Rectal smooth muscle tissue (tissue), 1 donor: ENCODE results near the gene FHOD3.

Experiments
- H3K27ac ChIP-seq: one replicate; pipeline ENCODE4 v1.7.0; 2013; ENCODE audit warnings: low read depth, low read length, inconsistent platforms
- H3K27me3 ChIP-seq: one replicate; pipeline ENCODE4 v1.7.0; 2013; ENCODE audit warnings: low read length; ENCODE audit not compliant: control insufficient read depth, insufficient read depth
- H3K36me3 ChIP-seq: one replicate; pipeline ENCODE4 v1.7.0; 2013; ENCODE audit warnings: low read length; ENCODE audit not compliant: control insufficient read depth, insufficient read depth
- H3K4me1 ChIP-seq: one replicate; pipeline ENCODE4 v1.7.0; 2013; ENCODE audit warnings: low read length; ENCODE audit not compliant: control insufficient read depth, insufficient read depth
- H3K4me3 ChIP-seq: one replicate; pipeline ENCODE4 v1.7.0; 2013; ENCODE audit warnings: low read length
- H3K9ac ChIP-seq: one replicate; pipeline ENCODE4 v1.7.0; 2013; ENCODE audit warnings: low read length

Gene FHOD3

DNA sequence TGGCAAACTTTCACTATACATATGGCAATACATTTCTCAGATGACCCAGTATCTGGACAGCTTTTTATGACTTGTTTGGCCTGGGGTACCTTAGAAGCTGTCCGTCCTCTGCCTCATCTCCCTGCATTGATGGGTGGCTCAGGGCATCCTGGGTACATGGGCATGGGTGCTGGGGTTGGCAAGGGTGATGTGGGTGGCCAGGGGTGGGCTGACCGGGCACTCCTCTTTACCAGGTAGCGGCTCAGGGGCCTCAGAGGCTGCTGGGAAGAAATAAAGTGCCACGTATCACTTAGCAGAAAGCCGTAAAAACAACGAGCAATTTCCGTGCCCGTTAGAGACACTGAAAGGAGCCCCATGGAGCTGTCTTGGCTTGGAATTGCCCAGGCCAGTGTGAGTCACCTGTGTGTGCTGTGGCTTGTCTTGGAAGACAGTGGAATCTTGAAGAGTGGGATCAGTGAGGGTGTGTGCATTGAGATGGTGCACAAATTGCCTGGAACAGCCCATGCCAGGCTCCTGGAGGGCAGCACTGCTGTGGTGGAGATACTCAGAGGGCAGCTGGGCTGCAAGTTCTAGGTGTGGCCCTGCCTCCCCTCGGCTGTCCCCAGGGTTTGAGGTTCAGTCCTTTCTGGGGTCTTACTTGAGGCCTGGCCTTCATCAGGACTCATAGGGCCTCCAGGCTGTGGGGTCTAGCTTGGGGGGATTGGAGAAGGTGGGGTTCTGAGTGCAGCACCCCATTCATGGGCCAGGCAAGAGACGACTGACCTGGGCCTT, 88.8 kb downstream of the FHOD3 start:
- Histone ChIP-seq H3K4me3 (no peak overlapping the region), H3K27me3 (no peaks in the 10 kb centered on the region), H3K27ac (no peak overlapping the region), H3K36me3 (no peaks in the 10 kb centered on the region), H3K9ac (no peak overlapping the region), H3K4me1 (no peaks in the 10 kb centered on the region)

DNA sequence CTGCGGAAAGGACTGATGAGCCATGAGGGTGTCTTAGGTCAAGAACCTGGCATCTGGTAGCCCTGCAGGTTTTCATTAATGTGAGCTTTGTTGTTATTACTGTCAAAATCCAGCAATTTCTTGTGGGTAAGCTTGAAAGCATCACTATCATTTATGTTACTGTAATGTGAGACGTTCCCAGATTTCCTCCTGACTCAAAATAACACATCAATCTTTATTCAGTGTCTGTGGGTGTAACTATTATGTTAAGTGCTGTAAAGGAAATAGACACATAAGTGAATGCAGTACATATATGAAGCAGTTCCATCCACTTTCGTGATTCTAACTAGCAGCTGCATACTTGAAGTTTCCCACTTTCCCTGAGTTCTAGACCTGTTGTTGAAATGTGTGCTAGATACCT, 89.8 kb downstream of the FHOD3 start:
- Histone ChIP-seq H3K27me3 (no peaks in the 10 kb centered on the region), H3K9ac (no peak overlapping the region), H3K4me1 (no peaks in the 10 kb centered on the region), H3K4me3 (no peak overlapping the region), H3K27ac (no peak overlapping the region), H3K36me3 (no peaks in the 10 kb centered on the region)

DNA sequence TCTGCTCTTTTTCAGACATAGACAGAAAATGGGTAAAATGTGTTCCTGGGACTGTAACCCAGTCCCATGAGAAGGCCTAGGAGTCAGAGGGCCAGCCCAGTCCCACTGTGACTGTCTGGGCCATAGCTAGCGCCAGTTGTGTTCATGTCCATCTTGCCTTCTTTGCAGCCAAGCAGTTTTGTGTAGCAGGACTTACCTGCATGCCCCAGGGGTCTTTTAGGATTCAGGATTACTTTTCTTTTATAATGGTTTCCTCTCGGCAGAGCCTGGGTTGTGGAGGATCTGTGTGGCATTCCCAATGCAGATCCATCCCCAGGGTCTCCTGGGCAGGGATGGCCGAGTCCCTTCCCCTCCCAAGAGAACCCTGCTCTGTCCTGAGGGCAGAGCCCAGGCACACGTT, 90.8 kb downstream of the FHOD3 start:
- H3K9ac ChIP-seq, result no peak overlapping the region
- no peaks in the 10 kb centered on the region for H3K27me3 ChIP-seq
- no peaks in the 10 kb centered on the region for H3K36me3 ChIP-seq
- no peak overlapping the region for H3K27ac ChIP-seq
- H3K4me1 ChIP-seq, result no peaks in the 10 kb centered on the region
- H3K4me3 ChIP-seq, result no peak overlapping the region

DNA sequence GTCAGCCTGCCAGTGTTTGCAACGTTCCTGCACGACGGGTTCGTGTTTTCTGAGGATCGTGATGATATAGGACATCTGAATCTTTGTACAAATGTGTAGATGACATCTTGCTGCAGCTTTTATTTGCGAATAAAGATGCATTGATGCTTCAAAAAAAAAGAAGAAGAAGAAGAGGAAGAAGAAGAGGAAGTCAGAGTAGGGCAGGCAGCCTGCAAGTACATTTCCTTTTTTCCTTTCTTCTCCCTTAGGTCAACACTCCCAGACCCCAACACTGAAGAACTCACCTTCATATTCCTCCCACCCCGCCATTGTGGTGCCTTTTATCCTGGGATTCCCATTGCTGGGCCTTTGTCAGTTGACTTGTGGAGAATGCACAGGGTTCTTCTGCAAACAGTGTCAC, 91.5 kb downstream of the FHOD3 start:
- Histone ChIP-seq H3K36me3 (no peaks in the 10 kb centered on the region), H3K27ac (no peak overlapping the region), H3K27me3 (no peaks in the 10 kb centered on the region), H3K4me1 (no peaks in the 10 kb centered on the region), H3K9ac (no peak overlapping the region), H3K4me3 (no peak overlapping the region)

DNA sequence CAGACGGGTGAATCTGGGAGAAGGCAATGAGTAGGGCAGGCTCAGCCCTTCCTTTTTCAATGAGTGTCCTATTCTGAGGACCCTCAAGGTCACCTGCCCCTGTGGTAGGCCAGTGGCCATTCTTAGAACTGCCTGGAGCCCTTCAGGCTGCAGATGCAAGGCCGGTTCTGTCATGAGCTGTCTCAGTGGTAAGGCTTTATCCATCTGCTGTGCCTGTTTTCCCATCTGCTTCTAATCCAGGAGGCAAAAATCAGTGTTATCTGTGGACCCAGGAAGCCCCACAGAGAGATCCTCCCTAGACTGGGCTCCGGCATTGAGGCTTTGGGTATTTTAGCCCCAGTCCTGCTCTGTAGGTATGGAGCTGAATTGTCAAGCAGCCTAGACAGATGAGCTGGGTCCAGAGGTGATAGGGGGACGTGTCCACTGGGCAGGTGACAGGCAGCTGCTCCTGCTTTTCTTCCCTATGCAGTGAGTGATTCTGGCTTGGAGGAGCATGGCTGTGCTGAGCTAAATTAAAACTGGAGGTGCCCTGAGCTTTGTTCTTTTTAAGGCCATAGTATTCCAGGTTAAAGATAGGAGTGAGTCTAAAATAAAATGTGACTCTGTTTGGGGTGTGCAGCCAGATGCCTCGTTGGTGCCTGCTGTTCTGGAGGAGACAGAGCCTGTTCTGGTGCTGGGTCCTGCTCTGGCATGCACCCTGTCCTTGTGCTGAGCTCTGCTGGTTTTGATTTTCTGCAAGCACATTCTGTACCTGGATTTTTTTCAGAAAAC, 92.5 kb downstream of the FHOD3 start:
- Histone ChIP-seq H3K27me3 (no peaks in the 10 kb centered on the region), H3K9ac (no peak overlapping the region), H3K36me3 (no peaks in the 10 kb centered on the region), H3K4me3 (no peak overlapping the region), H3K27ac (no peak overlapping the region), H3K4me1 (no peaks in the 10 kb centered on the region)

DNA sequence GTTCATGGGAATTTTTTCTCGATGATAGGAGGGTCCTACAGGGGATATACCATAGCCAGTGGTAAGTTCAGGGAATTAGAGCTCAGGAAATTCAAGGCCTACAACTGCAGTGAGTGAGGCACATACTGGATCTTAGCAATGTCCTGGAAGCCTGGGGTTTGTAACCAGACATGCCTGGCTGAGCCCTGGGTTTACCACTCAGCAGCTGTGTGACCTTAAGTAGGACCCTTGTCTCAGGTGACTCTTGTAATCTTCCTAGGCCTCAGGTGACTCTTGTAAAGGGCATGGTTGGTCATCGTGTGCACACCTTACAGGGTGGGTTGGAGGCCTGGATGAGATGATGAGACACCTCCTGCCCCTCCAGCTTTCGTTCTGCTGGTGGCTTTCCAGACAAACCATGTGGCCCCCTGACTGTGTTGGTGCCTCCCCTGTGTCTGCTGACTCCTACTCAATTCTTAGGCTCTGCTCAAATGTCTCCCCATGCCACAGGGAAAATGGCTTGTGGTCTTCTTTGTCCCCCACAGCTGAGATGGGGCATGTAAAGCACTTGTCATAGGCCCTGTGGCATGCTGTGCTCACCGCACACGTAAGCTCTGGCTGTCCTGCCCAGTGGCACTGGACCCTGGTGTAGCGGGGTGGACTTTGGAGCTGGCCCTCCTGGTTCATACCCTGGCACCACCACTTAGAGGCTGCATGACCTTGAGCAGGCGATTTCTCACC, 94.1 kb downstream of the FHOD3 start:
- H3K4me3 ChIP-seq, result no peak overlapping the region
- H3K27ac ChIP-seq, result no peak overlapping the region
- no peaks in the 10 kb centered on the region for H3K27me3 ChIP-seq
- H3K4me1 ChIP-seq, result no peaks in the 10 kb centered on the region
- H3K36me3 ChIP-seq, result no peaks in the 10 kb centered on the region
- H3K9ac ChIP-seq, result no peak overlapping the region

DNA sequence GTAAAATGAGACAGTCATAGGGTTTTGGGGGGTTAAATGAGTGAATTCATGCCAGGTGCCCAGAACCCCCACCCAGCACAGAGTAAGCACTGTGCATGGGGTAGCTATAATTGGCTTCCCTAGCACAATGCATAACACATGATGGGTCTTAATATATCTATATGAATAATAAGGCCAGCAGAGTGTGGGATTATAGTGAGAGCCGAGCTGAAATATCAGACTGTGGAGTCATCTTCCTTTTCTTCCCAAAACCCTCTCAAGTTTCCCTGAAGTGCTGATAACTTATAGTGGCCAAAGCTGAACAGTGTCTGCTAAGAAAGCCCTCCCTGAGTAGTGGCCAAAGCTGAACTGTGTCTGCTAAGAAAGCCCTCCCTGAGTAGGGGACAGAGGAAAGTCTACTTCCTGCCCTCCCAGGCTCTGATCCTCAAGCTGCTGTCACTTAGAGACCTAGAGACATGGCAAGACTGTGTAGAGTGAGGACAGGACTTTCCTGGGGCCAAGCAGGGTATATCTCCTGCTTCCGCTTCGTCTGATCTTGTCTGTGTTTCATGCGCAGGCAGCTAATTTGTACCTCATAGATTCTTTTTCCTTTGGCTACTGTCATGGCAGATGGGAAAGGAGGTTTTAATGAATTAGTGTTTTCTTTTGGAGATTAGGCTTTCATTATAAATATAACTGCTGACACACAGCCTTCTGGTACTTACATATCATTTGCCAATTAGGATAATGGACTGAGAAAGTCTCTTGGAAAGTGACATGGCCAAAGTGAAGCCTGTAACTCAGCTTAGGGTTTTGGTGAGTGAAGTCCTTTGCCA, 94.9 kb downstream of the FHOD3 start:
- H3K9ac ChIP-seq, result no peak overlapping the region
- H3K27me3 ChIP-seq, result no peaks in the 10 kb centered on the region
- no peak overlapping the region for H3K27ac ChIP-seq
- no peak overlapping the region for H3K4me3 ChIP-seq
- no peaks in the 10 kb centered on the region for H3K4me1 ChIP-seq
- no peaks in the 10 kb centered on the region for H3K36me3 ChIP-seq

DNA sequence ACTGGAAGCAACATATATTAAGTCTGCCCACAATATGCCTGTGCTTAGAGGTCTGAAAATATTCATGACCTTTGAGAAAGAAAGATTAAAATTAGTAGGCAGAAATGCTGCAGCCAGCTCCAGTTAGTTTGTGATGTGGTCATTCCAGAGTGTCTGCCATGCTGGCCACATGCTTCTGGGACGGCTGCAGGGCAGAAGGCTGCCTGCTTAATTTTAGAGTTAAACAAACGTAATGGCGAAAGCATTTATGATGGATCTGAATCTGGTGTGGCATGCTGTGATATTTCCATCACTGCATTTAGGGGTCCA, 95.4 kb downstream of the FHOD3 start:
- Histone ChIP-seq H3K9ac (no peak overlapping the region), H3K27ac (no peak overlapping the region), H3K4me1 (no peaks in the 10 kb centered on the region), H3K27me3 (no peaks in the 10 kb centered on the region), H3K36me3 (no peaks in the 10 kb centered on the region), H3K4me3 (no peak overlapping the region)

DNA sequence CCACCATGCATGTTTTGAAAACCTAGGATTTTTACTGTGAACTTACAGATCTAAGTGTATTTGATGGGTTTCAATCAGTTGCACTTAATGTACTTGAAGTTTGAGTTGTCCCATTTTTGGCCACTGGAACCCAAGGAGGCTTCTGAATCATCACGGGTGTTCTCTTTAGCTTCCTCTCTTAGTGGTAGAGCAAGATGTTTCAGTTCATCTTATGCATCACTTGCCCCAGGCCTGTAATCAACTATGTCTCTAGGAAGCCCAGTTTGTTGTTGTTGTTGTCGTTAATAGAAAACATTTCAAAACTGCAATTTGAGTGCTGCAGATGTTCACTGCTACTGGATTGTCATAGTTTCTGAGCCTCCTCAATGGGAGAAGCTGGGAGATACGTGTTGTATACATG, 97.0 kb downstream of the FHOD3 start:
- H3K9ac ChIP-seq, result no peak overlapping the region
- no peak overlapping the region for H3K27ac ChIP-seq
- no peaks in the 10 kb centered on the region for H3K4me1 ChIP-seq
- no peak overlapping the region for H3K4me3 ChIP-seq
- no peaks in the 10 kb centered on the region for H3K36me3 ChIP-seq
- H3K27me3 ChIP-seq, result no peaks in the 10 kb centered on the region

DNA sequence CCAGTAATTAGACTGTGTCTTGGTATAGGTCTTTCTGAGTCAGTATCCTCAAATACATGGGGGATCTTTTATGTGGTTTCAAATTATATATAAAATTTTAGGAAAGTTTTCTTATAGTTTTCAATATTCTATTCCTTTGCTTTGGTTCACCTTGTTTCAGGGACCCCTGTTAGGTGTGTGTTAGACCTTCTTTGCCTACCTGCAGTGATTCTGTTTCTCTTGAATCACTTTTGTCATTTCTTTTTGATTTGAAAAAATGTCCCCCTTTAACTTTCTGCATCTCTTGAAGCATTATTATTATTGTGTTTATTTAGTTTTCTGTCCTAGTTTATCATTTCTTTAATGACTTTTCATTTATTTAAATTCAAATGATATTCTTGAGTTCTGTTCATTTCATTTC, 98.7 kb downstream of the FHOD3 start:
- H3K4me1 ChIP-seq, result no peaks in the 10 kb centered on the region
- no peaks in the 10 kb centered on the region for H3K36me3 ChIP-seq
- H3K27me3 ChIP-seq, result no peaks in the 10 kb centered on the region
- no peak overlapping the region for H3K4me3 ChIP-seq
- H3K9ac ChIP-seq, result no peak overlapping the region
- no peak overlapping the region for H3K27ac ChIP-seq

DNA sequence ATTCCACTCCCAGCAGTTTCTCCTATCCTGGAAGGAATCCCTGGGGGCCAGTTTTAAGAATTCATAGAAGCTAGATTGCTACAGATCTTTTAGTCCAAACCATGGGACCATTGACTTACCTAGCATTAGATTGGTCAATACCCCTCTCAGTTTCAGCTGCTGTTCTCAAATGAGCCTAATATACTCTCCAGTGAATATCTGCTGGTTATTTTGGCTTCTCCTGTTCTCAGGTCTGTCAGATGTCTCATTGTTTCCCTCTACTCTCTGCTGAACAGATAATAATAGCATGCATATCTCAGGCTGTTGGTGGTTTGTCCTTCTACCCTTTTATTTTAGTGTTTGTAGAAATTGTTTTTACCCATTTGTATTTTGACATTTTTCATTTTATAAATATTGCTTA, 99.5 kb downstream of the FHOD3 start:
- H3K27me3 ChIP-seq, result no peaks in the 10 kb centered on the region
- no peaks in the 10 kb centered on the region for H3K36me3 ChIP-seq
- H3K9ac ChIP-seq, result no peak overlapping the region
- H3K4me1 ChIP-seq, result no peaks in the 10 kb centered on the region
- no peak overlapping the region for H3K4me3 ChIP-seq
- H3K27ac ChIP-seq, result no peak overlapping the region

DNA sequence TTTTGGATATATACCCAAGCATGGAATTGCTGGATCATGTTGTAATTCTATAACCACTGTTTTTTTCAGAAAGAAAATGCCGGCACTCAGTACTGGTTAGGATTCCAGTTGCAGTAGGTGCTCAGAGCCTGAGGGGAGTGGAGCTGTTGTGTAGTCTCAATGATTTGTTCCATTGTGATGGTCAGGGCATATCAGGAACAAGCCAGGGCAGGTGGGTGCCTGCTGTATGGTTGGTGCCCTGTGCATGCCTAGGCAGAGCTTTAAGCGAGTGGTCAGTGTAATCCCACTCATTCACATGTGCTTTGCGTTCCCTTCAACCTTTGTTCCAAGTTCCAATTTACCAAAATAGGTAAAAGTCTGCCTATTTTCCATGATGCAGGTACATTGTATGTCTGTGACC, 100.9 kb downstream of the FHOD3 start:
- no peak overlapping the region for H3K9ac ChIP-seq
- H3K4me1 ChIP-seq, result no peaks in the 10 kb centered on the region
- no peak overlapping the region for H3K4me3 ChIP-seq
- H3K27me3 ChIP-seq, result no peaks in the 10 kb centered on the region
- no peak overlapping the region for H3K27ac ChIP-seq
- H3K36me3 ChIP-seq, result no peaks in the 10 kb centered on the region
